Uterus (tissue), 2 donors: Measurements from ENCODE around the gene CPT2.

Experiments
- CTCF ChIP-seq, 4 experiments: fragments of 200-600 bp in 2 of 4; fragments of 450-650 bp in 2 of 4; sonication (generic) in 2 of 4; IDR thresholded peaks; one replicate each; pipeline ENCODE4 v1.5.1; 2016 to 2019; ENCODE audit warnings: antibody characterized with exemption in 4 of 4, mild to moderate bottlenecking in 2 of 4, moderate library complexity in 1 of 4
- POLR2A ChIP-seq, 2 donors: fragments of 450-650 bp; IDR thresholded peaks; one replicate each; pipeline ENCODE4 v1.6.1; 2016; ENCODE audit warnings: antibody characterized with exemption in 2 of 2, mild to moderate bottlenecking in 1 of 2, moderate library complexity in 1 of 2

- no peak for TF ChIP-seq CTCF (IDR thresholded peaks at IDR 0.05)
- TF ChIP-seq POLR2A (IDR thresholded peaks at IDR 0.05), result no peak
These were observed 8.5 kb upstream of the CPT2 start for GRCh38 chr1:53188099-53188498.
